IMR-90 (cell line): ENCODE data around the gene SSX2IP. TPM values are rescaled to one million over a fixed set of nuclear protein-coding genes. Genes with fewer than 3 reads are reported as not detected.
A peak's percentile ranks its signal among the peaks of the same experiment; 100 is the strongest.

Source experiments
- ATAC-seq: fragments of 200-7000 bp; cut with Tn5 transposase; 2 replicates; pipeline ENCODE4 v1.9.1; 2020; ENCODE audit warnings: low read depth, mild to moderate bottlenecking, moderate library complexity
- BruUV-seq: library from RNA; stranded (reverse); fragments of 400-500 nt; replicated peaks from 2 replicates; lab custom pipeline; 2021; lab: Mats Ljungman, UMichigan
- CTCF ChIA-PET: fragments of 300-600 bp; formaldehyde crosslinking; extraction: SDS; loops from one replicate; lab custom pipeline; 2021; ENCODE audit warnings: antibody characterized with exemption; lab: Yijun Ruan, JAX
- POLR2A ChIA-PET: fragments of 300-600 bp; sonication (Branson Sonifier 250); formaldehyde crosslinking; loops from one replicate; lab custom pipeline; 2022; ENCODE audit warnings: antibody characterized with exemption; ENCODE audit not compliant: unreplicated experiment; lab: Charles Lee
- DNase-seq: peaks from one replicate; pipeline ENCODE4 v3.0.0; 2013
- H2AFZ ChIP-seq: replicated peaks from 2 replicates; pipeline ENCODE3; 2013; ENCODE audit warnings: low read length, mild to moderate bottlenecking; ENCODE audit not compliant: poor library complexity
- H2AK5ac ChIP-seq: 2 replicates; pipeline ENCODE4 v1.6.1; 2013; ENCODE audit warnings: low read depth, low read length, inconsistent platforms
- H2AK9ac ChIP-seq: replicated peaks from 2 replicates; pipeline ENCODE3; 2013; ENCODE audit warnings: mild to moderate bottlenecking, low read depth, low read length, moderate library complexity; ENCODE audit not compliant: poor library complexity
- H2BK120ac ChIP-seq: 2 replicates; pipeline ENCODE4 v1.6.1; 2013; ENCODE audit warnings: low read depth, low read length, inconsistent platforms
- H2BK15ac ChIP-seq: 3 replicates; pipeline ENCODE4 v1.6.1; 2013; ENCODE audit warnings: low read depth, low read length, inconsistent platforms
- H2BK20ac ChIP-seq: 2 replicates; pipeline ENCODE4 v1.6.1; 2013; ENCODE audit warnings: low read depth, mild to moderate bottlenecking, inconsistent platforms, low read length, moderate library complexity
- H2BK5ac ChIP-seq: 2 replicates; pipeline ENCODE4 v1.6.1; 2013; ENCODE audit warnings: mild to moderate bottlenecking, low read depth, low read length, inconsistent platforms; ENCODE audit not compliant: poor library complexity, severe bottlenecking
- H3K14ac ChIP-seq: replicated peaks from 2 replicates; pipeline ENCODE4 v1.6.1; 2013; ENCODE audit warnings: low read depth, low read length, inconsistent platforms
- H3K18ac ChIP-seq: 2 replicates; pipeline ENCODE4 v1.6.1; 2013; ENCODE audit warnings: low read depth, low read length, control low read depth
- H3K23ac ChIP-seq: 2 replicates; pipeline ENCODE4 v1.6.1; 2013; ENCODE audit warnings: low read depth, low read length, inconsistent platforms
- H3K27ac ChIP-seq: 2 replicates; pipeline ENCODE4 v1.5.1; 2013; ENCODE audit warnings: mild to moderate bottlenecking, control low read depth, low read length; ENCODE audit not compliant: insufficient read depth
- H3K27me3 ChIP-seq: 2 replicates; pipeline ENCODE4 v1.6.1; 2013; ENCODE audit warnings: low read length; ENCODE audit not compliant: control insufficient read depth, insufficient read depth
- H3K36me3 ChIP-seq: 2 replicates; pipeline ENCODE4 v1.6.1; 2013; ENCODE audit warnings: low read length, mixed read lengths; ENCODE audit not compliant: control insufficient read depth, insufficient read depth
- H3K4ac ChIP-seq: 2 replicates; pipeline ENCODE4 v1.6.1; 2013; ENCODE audit warnings: low read depth, low read length, inconsistent platforms
- H3K4me1 ChIP-seq: 2 replicates; pipeline ENCODE4 v1.6.1; 2013; ENCODE audit warnings: low read length, mixed read lengths; ENCODE audit not compliant: control insufficient read depth, insufficient read depth
- H3K4me2 ChIP-seq: 2 replicates; pipeline ENCODE4 v1.6.1; 2013; ENCODE audit warnings: low read depth, mild to moderate bottlenecking, control low read depth, low read length, moderate library complexity
- H3K4me3 ChIP-seq: 2 replicates; pipeline ENCODE4 v1.5.1; 2013; ENCODE audit warnings: low read depth, mild to moderate bottlenecking, control low read depth, low read length, moderate library complexity; ENCODE audit not compliant: insufficient read depth
- H3K56ac ChIP-seq: 2 replicates; pipeline ENCODE4 v1.6.1; 2013; ENCODE audit warnings: low read length, inconsistent platforms; ENCODE audit not compliant: insufficient read depth; ENCODE audit errors: extremely low read depth
- H3K79me1 ChIP-seq, 2 experiments: 2 replicates each; pipeline ENCODE4 v1.6.1; 2013; ENCODE audit warnings: low read length in 2 of 2, inconsistent platforms in 1 of 2, low read depth in 1 of 2
- H3K9ac ChIP-seq: 2 replicates; pipeline ENCODE4 v1.6.1; 2013; ENCODE audit warnings: low read depth, low read length, control low read depth
- H3K9me1 ChIP-seq: 2 replicates; pipeline ENCODE4 v1.6.1; 2013; ENCODE audit warnings: low read length, inconsistent platforms; ENCODE audit not compliant: insufficient read depth
- H3K9me3 ChIP-seq: 2 replicates; pipeline ENCODE4 v1.6.1; 2013; ENCODE audit warnings: low read length; ENCODE audit not compliant: control insufficient read depth, insufficient read depth
- H4K20me1 ChIP-seq: 2 replicates; pipeline ENCODE4 v1.6.1; 2013; ENCODE audit warnings: low read length, inconsistent platforms; ENCODE audit not compliant: insufficient read depth
- H4K5ac ChIP-seq: 2 replicates; pipeline ENCODE4 v1.6.1; 2013; ENCODE audit warnings: mild to moderate bottlenecking, low read depth, low read length, control low read depth
- H4K8ac ChIP-seq, 2 experiments: 2 replicates each; pipeline ENCODE4 v1.6.1; 2013; ENCODE audit warnings: low read depth in 2 of 2, low read length in 2 of 2, control low read depth in 1 of 2, inconsistent platforms in 1 of 2
- H4K91ac ChIP-seq: 2 replicates; pipeline ENCODE4 v1.6.1; 2013; ENCODE audit warnings: low read depth, low read length, inconsistent platforms; ENCODE audit not compliant: insufficient read depth
- FOS ChIP-seq: fragments of 150-350 bp; IDR thresholded peaks from 2 replicates; pipeline ENCODE4 v1.6.1; 2016; ENCODE audit warnings: low read depth, low read length
- WGBS, 2 experiments: methylation state at CpG; one replicate each; pipeline versions ENCODE4 v1.1.5 to v1.1.7; 2013; ENCODE audit warnings: missing lambda C conversion rate in 2 of 2; ENCODE audit not compliant: insufficient read length in 1 of 2; ENCODE audit errors: extremely low coverage in 2 of 2; 5-methylcytosine and 5-hydroxymethylcytosine counted together
- dilution Hi-C: fragments of 300-500 bp; cut with HindIII; formaldehyde crosslinking; loops from one replicate; pipeline ENCODE4 v1.14.3; 2018; ENCODE audit warnings: low sequenced_read_pairs; ENCODE audit not compliant: unreplicated experiment
- in situ Hi-C: fragments of 300-500 bp; cut with MboI; formaldehyde crosslinking; loops from 3 replicates; pipeline ENCODE4 v1.14.3; 2019; ENCODE audit warnings: low sequenced_read_pairs, inconsistent platforms, mixed read lengths
- intact Hi-C: fragments of 100-400 bp; cut with micrococcal nuclease; formaldehyde crosslinking; loops from 2 replicates; pipeline ENCODE4 v1.10.0; 2022
- polyA plus RNA-seq, 3 experiments: library from polyadenylated mRNA; depleted of rRNA; stranded (reverse); fragments of >200 nt; gene quantifications; 2 replicates each; pipeline ENCODE4 v1.2.3, GENCODE V29; 2012; ENCODE audit warnings: low replicate concordance in 1 of 3
- total RNA-seq: library from RNA; depleted of rRNA; stranded (reverse); fragments of >200 nt; gene quantifications from 2 replicates; pipeline ENCODE4 v1.2.3, GENCODE V29; 2012

The SSX2IP gene
- total and polyA plus RNA-seq, 2 of the 4 experiments (the other 2 are of a cell fraction) = 7.7 to 13.4 TPM

DNA sequence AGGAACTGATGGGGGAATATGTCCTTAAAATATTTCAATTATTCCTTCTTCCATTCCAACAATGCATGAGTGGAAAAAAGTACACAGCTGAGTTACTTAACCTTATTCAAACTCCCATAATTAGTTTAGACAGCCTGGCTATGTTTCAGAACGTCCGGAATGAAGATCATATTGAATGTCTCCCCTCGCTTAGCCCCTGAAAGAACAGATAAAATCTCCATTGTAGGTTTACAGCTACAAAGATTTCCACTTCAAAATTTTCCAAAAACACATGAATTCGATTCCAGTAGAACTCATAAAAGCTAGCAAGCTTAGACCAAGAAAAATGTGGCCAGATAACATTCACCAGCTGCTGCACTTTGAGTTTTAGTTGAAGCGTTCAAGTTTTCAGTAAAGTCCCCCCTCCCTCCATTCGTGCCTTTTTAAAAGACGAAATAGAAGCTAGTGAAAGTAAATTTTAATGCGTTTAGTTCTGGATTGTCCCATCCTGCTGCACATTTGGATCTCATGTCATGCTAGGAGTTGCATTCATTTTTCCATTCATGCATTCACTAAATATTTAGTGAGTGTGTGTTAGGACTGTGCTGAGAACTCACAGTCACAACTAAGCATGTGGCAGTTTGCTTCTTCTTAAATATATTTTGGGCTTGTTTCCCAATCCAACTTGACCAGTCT, 29.4 kb upstream of the SSX2IP start:
- Histone ChIP-seq H3K27ac (peak overlapping the region; percentile 72; the same call in 1 of the 2 replicates), H4K91ac (peak overlapping the region; percentile 46), H3K4ac (peak overlapping the region; percentile 34; the same call in 1 of the 2 replicates), H3K9me3 (no peaks in the 10 kb centered on the region), H3K23ac (peak overlapping the region; percentile 66; the same call in 1 of the 2 replicates), H3K4me1 (peaks cover 21% of the 10 kb centered on the region), H4K5ac (peak overlapping the region; percentile 75; the same call in 1 of the 2 replicates), H3K9me1 (peaks cover 4% of the 10 kb centered on the region; the same call in 1 of the 2 replicates), H3K27me3 (no peaks in the 10 kb centered on the region), H2AK5ac (no peak overlapping the region), H4K20me1 (no peaks in the 10 kb centered on the region), H2BK120ac (peak overlapping the region; percentile 89), H2BK20ac (peak overlapping the region; percentile 78), H3K79me1 (no peaks in the 10 kb centered on the region), H3K4me3 (no peak overlapping the region; the same call in 1 of the 2 replicates), H3K36me3 (no peaks in the 10 kb centered on the region), H3K14ac (peak overlapping the region; percentile 65), H2AK9ac (no peak overlapping the region), H3K56ac (peak overlapping the region; percentile 54; the same call in 1 of the 2 replicates), H2BK5ac (peak overlapping the region; percentile 76), H3K9ac (peak overlapping the region; percentile 45; the same call in 1 of the 2 replicates), H4K8ac (peak overlapping the region; percentile 37 to 71), H3K4me2 (peak overlapping the region; percentile 89), H2BK15ac (no peak overlapping the region; the same call in 2 of the 3 replicates), H3K18ac (peak overlapping the region; percentile 98), H2AFZ (peak overlapping the region; percentile 24)
- CTCF ChIA-PET = no interaction called here
- whole genome bisulfite sequencing, 2 experiments = 7% methylated on average over 3 of the region's 8 CpGs; no CpG with 5 or more reads in 1 of the 2 experiments
- ATAC-seq = peak; percentile 57
- in situ Hi-C loops = no loop called here
- dilution Hi-C loops = no loop called here
- BruUV-seq = no TSS peak
- peak; percentile 12 for DNase-seq
- TF ChIP-seq FOS = no peak
- POLR2A ChIA-PET = interaction anchor here (0.6 kb wide), 1 partner anchor 697 kb away, joined by 3 read pairs; no protein-coding TSS in a partner anchor
- intact Hi-C loops = no loop called here
